MM.1S (cell line): Measurements from ENCODE around the gene TOE1.
"Not testable (repeated sequence)": the region's sequence is repeated elsewhere in the genome, so short reads cannot be mapped to it uniquely, and the experiment has no call there.

Source experiments
- DNase-seq: peaks from one replicate; pipeline ENCODE4 v3.0.0-alpha.2; 2015
- H2AFZ ChIP-seq: fragments of 300-600 bp; sonication (generic); 2 replicates; pipeline ENCODE4 v1.6.0; 2016; ENCODE audit warnings: antibody characterized with exemption, low read length
- H3F3A ChIP-seq: fragments of 300-600 bp; sonication (generic); 2 replicates; pipeline ENCODE4 v1.6.1; 2016; ENCODE audit warnings: mild to moderate bottlenecking, antibody characterized with exemption, low read length, moderate library complexity, mixed read lengths; ENCODE audit not compliant: insufficient read depth
- H3K27ac ChIP-seq: fragments of 300-600 bp; sonication (generic); 2 replicates; pipeline ENCODE4 v1.5.1; 2016; ENCODE audit warnings: mild to moderate bottlenecking, low read length
- H3K27me3 ChIP-seq: fragments of 300-600 bp; sonication (generic); replicated peaks from 2 replicates; pipeline ENCODE4 v1.6.0; 2016; ENCODE audit warnings: low read length; ENCODE audit not compliant: insufficient read depth
- H3K36me3 ChIP-seq: fragments of 300-600 bp; sonication (generic); replicated peaks from 2 replicates; pipeline ENCODE4 v1.6.1; 2016; ENCODE audit warnings: mild to moderate bottlenecking, low read length, mixed read lengths; ENCODE audit not compliant: insufficient read depth
- H3K4me1 ChIP-seq: fragments of 300-600 bp; sonication (generic); 2 replicates; pipeline ENCODE4 v1.6.1; 2016; ENCODE audit warnings: low read length, mixed read lengths
- H3K4me2 ChIP-seq: fragments of 300-600 bp; sonication (generic); 2 replicates; pipeline ENCODE4 v1.6.0; 2016; ENCODE audit warnings: low read depth, low read length
- H3K4me3 ChIP-seq: fragments of 300-600 bp; sonication (generic); 2 replicates; pipeline ENCODE4 v1.5.1; 2016; ENCODE audit warnings: low read length, mixed read lengths
- H3K79me2 ChIP-seq: fragments of 300-600 bp; sonication (generic); 2 replicates; pipeline ENCODE4 v1.6.1; 2016; ENCODE audit warnings: mixed run types, low read length, mixed read lengths
- H3K9ac ChIP-seq: fragments of 300-600 bp; sonication (generic); 2 replicates; pipeline ENCODE4 v1.6.1; 2016; ENCODE audit warnings: low read length, mixed read lengths
- H3K9me2 ChIP-seq: fragments of 300-600 bp; sonication (generic); replicated peaks from 2 replicates; pipeline ENCODE4 v1.6.1; 2016; ENCODE audit warnings: mild to moderate bottlenecking, low read length, mixed read lengths; ENCODE audit not compliant: insufficient read depth
- H3K9me3 ChIP-seq: fragments of 300-600 bp; sonication (generic); replicated peaks from 2 replicates; pipeline ENCODE4 v1.6.1; 2016; ENCODE audit warnings: mild to moderate bottlenecking, low read length, mixed read lengths; ENCODE audit not compliant: insufficient read depth
- H4K20me1 ChIP-seq: fragments of 300-600 bp; sonication (generic); 2 replicates; pipeline ENCODE4 v1.6.1; 2016; ENCODE audit warnings: mild to moderate bottlenecking, low read length, moderate library complexity, mixed read lengths; ENCODE audit not compliant: insufficient read depth
- EZH2 ChIP-seq: fragments of 300-600 bp; sonication (generic); optimal IDR thresholded peaks from 2 replicates; pipeline ENCODE3; 2017; ENCODE audit warnings: low read depth, mild to moderate bottlenecking, antibody characterized with exemption, low read length, mixed read lengths
- EZH2phosphoT487 ChIP-seq: fragments of 300-600 bp; sonication (generic); IDR thresholded peaks from 2 replicates; pipeline ENCODE4 v1.6.1; 2018; ENCODE audit warnings: antibody characterized with exemption, low read length
- TF ChIP-seq, protein P1 (sequence below): fragments of 300-600 bp; sonication (generic); IDR thresholded peaks from 2 replicates; pipeline ENCODE4 v1.5.1; 2016; ENCODE audit warnings: antibody characterized with exemption, low read length, mixed read lengths

TOE1 gene

DNA sequence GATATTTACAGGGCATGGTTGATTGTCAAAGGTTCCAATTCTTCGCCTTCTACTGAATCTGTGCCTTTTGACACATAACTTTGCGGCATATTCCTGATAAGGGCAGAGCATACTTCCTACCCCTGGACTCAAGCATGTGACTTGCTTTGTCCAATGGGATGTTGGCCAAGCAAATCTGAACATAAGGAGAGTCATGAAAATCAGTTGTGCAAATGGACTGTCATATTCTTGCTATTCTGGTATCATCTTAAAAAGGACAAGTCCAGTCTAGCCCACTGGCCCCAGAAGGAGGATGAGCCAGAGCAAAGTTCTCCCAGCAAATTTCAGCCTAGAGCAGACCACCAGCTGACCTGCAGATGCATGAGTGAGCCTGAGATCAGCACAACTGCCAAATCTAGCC, 41.3 kb downstream of the TOE1 start:
- H3K4me2 ChIP-seq = no peak overlapping the region
- no peak for TF ChIP-seq EZH2phosphoT487
- TF ChIP-seq EZH2 = no peak
- TF ChIP-seq, protein P1, sequence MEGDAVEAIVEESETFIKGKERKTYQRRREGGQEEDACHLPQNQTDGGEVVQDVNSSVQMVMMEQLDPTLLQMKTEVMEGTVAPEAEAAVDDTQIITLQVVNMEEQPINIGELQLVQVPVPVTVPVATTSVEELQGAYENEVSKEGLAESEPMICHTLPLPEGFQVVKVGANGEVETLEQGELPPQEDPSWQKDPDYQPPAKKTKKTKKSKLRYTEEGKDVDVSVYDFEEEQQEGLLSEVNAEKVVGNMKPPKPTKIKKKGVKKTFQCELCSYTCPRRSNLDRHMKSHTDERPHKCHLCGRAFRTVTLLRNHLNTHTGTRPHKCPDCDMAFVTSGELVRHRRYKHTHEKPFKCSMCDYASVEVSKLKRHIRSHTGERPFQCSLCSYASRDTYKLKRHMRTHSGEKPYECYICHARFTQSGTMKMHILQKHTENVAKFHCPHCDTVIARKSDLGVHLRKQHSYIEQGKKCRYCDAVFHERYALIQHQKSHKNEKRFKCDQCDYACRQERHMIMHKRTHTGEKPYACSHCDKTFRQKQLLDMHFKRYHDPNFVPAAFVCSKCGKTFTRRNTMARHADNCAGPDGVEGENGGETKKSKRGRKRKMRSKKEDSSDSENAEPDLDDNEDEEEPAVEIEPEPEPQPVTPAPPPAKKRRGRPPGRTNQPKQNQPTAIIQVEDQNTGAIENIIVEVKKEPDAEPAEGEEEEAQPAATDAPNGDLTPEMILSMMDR = no peak
- no peaks in the 10 kb centered on the region for H4K20me1 ChIP-seq
- no peaks in the 10 kb centered on the region for H3K79me2 ChIP-seq
- H3K9me2 ChIP-seq = no peaks in the 10 kb centered on the region
- no peak overlapping the region for H3K9ac ChIP-seq
- H2AFZ ChIP-seq = no peak overlapping the region
- H3K36me3 ChIP-seq = no peaks in the 10 kb centered on the region
- no peak overlapping the region for H3K27ac ChIP-seq
- H3K4me3 ChIP-seq = no peak overlapping the region
- H3F3A ChIP-seq = no peaks in the 10 kb centered on the region
- H3K4me1 ChIP-seq = peaks cover 5% of the 10 kb centered on the region
- no peak for DNase-seq
- no peaks in the 10 kb centered on the region for H3K9me3 ChIP-seq
- H3K27me3 ChIP-seq = no peaks in the 10 kb centered on the region

DNA sequence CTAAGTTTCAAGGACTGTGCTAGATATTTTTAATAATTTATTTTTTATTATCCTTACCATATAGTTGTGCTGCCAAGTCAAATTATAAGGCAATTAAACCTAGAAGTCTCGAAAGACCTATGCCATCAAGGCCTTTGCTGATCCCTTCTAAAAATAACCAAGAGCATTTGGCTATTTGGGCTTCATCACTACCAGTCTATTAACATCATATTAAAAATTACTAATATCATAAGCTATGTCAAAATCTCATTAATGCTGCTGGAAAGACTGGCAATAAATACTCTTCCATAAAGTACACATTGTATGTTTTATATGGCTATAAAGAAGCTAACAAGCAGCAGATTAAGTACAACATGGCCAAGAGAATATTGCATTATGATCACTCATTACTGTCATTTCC, 43.2 kb downstream of the TOE1 start:
- no peaks in the 10 kb centered on the region for H3F3A ChIP-seq
- no peaks in the 10 kb centered on the region for H3K4me1 ChIP-seq
- H3K4me2 ChIP-seq = no peak overlapping the region

DNA sequence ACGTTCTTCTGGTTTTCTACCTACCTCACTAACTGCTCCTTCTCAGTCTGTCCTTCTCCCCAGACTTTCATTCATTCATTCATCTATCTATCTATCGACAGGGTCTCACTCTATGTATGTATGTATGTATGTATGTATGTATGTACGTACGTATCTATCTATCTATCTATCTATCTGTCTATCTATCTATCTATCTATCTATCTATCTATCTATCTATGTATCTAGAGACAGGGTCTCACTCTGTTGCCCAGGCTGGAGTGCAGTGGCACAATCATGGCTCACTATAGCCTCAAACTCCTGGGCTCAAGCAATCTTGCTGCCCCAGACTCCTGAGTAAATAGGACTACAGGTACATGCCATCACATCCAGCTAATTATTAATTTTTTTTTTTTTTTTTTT, 44.2 kb downstream of the TOE1 start:
- not testable (repeated sequence) for H3K4me1 ChIP-seq, DNase-seq, H3F3A ChIP-seq, H3K36me3 ChIP-seq, H3K9ac ChIP-seq, H4K20me1 ChIP-seq, H3K27ac ChIP-seq, H2AFZ ChIP-seq, H3K4me2 ChIP-seq, H3K4me3 ChIP-seq, H3K9me3 ChIP-seq, H3K9me2 ChIP-seq, H3K79me2 ChIP-seq, H3K27me3 ChIP-seq

More for the DNA sequence above, 43.2 kb downstream of the TOE1 start:
- Histone ChIP-seq H3K9me3 (no peaks in the 10 kb centered on the region), H3K27me3 (no peaks in the 10 kb centered on the region), H2AFZ (no peak overlapping the region), H4K20me1 (no peaks in the 10 kb centered on the region), H3K36me3 (no peaks in the 10 kb centered on the region), H3K9ac (no peak overlapping the region), H3K79me2 (no peaks in the 10 kb centered on the region), H3K27ac (no peak overlapping the region), H3K4me3 (no peak overlapping the region), H3K9me2 (no peaks in the 10 kb centered on the region)
- no peak for DNase-seq
- no peak for TF ChIP-seq EZH2phosphoT487
- TF ChIP-seq, protein P1 = no peak
- no peak for TF ChIP-seq EZH2

DNA sequence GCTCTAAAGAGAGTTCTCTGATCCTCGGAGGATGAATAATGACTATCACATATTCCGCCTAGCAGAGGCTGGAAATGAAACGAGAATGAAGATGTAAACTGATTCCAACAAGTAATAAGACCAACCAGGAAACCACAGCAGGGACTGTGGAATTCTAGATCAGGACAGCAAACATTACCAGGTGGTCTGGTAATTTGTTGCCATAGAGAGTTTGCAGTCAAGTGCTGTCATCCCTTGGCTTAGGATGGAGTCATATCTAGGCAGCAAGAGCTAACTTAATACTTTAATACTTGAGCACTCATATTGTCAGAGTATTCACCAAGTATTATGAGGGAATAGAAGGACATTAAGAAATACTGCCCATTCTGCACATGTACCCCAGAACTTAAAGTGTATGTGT, 45.3 kb downstream of the TOE1 start:
- Histone ChIP-seq H3K9me2 (no peaks in the 10 kb centered on the region), H3K4me1 (no peaks in the 10 kb centered on the region), H3K9ac (no peak overlapping the region), H4K20me1 (no peaks in the 10 kb centered on the region), H3F3A (no peaks in the 10 kb centered on the region), H3K79me2 (no peaks in the 10 kb centered on the region), H3K4me2 (no peak overlapping the region), H2AFZ (no peak overlapping the region), H3K4me3 (no peak overlapping the region), H3K36me3 (no peaks in the 10 kb centered on the region), H3K9me3 (no peaks in the 10 kb centered on the region), H3K27me3 (no peaks in the 10 kb centered on the region), H3K27ac (no peak overlapping the region)
- DNase-seq = no peak
- TF ChIP-seq EZH2 (no peak), EZH2phosphoT487 (no peak)
- TF ChIP-seq, protein P1 = no peak
